Measurements from ENCODE around the gene STRADA.

STRADA gene

GRCh38 chr17:63682981-63683380 is 58.6 kb downstream of the STRADA start:
- DNase-seq (ENCODE audit: low read depth in 2 of 2): no peak

- no peak for DNase-seq (ENCODE audit: low read depth in 2 of 2)
These were observed 59.2 kb downstream of the STRADA start for GRCh38 chr17:63682441-63682840.

GRCh38 chr17:63681530-63681929 is 60.1 kb downstream of the STRADA start:
- no peak for DNase-seq (ENCODE audit: low read depth in 2 of 2)

GRCh38 chr17:63680700-63681099 is 60.9 kb downstream of the STRADA start:
- no peak for DNase-seq (ENCODE audit: low read depth in 2 of 2)

GRCh38 chr17:63679214-63679613 is 62.4 kb downstream of the STRADA start:
- DNase-seq (ENCODE audit: low read depth in 2 of 2): no peak

GRCh38 chr17:63676584-63676983 is 65.0 kb downstream of the STRADA start:
- DNase-seq (ENCODE audit: low read depth in 2 of 2): no peak

GRCh38 chr17:63675607-63676546 is 65.7 kb downstream of the STRADA start:
- DNase-seq (ENCODE audit: low read depth in 2 of 2): no peak

- no peak for DNase-seq (ENCODE audit: low read depth in 2 of 2)
These were observed 66.4 kb downstream of the STRADA start for GRCh38 chr17:63675231-63675606.

- DNase-seq (ENCODE audit: low read depth in 2 of 2): no peak
These were observed 68.7 kb downstream of the STRADA start for GRCh38 chr17:63672856-63673255.

GRCh38 chr17:63665527-63666214 is 75.9 kb downstream of the STRADA start:
- no peak for DNase-seq (ENCODE audit: low read depth in 2 of 2)

GRCh38 chr17:63659850-63660249 is 81.7 kb downstream of the STRADA start:
- no peak for DNase-seq (ENCODE audit: low read depth in 2 of 2)

GRCh38 chr17:63658366-63658765 is 83.2 kb downstream of the STRADA start:
- no peak for DNase-seq (ENCODE audit: low read depth in 2 of 2)

GRCh38 chr17:63657786-63658185 is 83.8 kb downstream of the STRADA start:
- DNase-seq (ENCODE audit: low read depth in 2 of 2): no peak

- DNase-seq (ENCODE audit: low read depth in 2 of 2): no peak
These were observed 88.5 kb downstream of the STRADA start for GRCh38 chr17:63653050-63653449.

Data from stimulated activated CD4-positive, alpha-beta T cell treated with anti-CD3 and anti-CD28 coated beads, Interleukin-15, amount 100 ng/mL, for 48 hours (primary cell).